Gastrocnemius medialis (tissue), 4 donors: ENCODE data around the gene ART4.

ENCODE experiments used
- POLR2A ChIP-seq, 2 donors: fragments of 450-650 bp; IDR thresholded peaks; one replicate each; pipeline ENCODE4 v1.6.1; 2017; ENCODE audit warnings: antibody characterized with exemption in 2 of 2, mild to moderate bottlenecking in 2 of 2, moderate library complexity in 2 of 2
- TF ChIP-seq, protein P1 (sequence below), 5 experiments: fragments of 450-650 bp in 3 of 5; fragments of 200-600 bp in 2 of 5; sonication (generic) in 2 of 5; IDR thresholded peaks in 4 of 5; conservative IDR thresholded peaks in 1 of 5; 1 replicate in 4 of 5; 2 replicates in 1 of 5; pipeline ENCODE4 v1.5.1; 2016 to 2019; ENCODE audit warnings: antibody characterized with exemption in 5 of 5, mild to moderate bottlenecking in 3 of 5, moderate library complexity in 3 of 5

GRCh38 chr12:14849661-14850060 is 6.3 kb upstream of the ART4 start:
- TF ChIP-seq, protein P1, sequence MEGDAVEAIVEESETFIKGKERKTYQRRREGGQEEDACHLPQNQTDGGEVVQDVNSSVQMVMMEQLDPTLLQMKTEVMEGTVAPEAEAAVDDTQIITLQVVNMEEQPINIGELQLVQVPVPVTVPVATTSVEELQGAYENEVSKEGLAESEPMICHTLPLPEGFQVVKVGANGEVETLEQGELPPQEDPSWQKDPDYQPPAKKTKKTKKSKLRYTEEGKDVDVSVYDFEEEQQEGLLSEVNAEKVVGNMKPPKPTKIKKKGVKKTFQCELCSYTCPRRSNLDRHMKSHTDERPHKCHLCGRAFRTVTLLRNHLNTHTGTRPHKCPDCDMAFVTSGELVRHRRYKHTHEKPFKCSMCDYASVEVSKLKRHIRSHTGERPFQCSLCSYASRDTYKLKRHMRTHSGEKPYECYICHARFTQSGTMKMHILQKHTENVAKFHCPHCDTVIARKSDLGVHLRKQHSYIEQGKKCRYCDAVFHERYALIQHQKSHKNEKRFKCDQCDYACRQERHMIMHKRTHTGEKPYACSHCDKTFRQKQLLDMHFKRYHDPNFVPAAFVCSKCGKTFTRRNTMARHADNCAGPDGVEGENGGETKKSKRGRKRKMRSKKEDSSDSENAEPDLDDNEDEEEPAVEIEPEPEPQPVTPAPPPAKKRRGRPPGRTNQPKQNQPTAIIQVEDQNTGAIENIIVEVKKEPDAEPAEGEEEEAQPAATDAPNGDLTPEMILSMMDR (IDR thresholded peaks at IDR 0.05 in 4 of 5, conservative IDR thresholded peaks at IDR 0.05 in 1 of 5): no peak
- TF ChIP-seq POLR2A (IDR thresholded peaks at IDR 0.05): no peak
